K562 (cell line): Measurements from ENCODE around the gene PTPRM. TPM values are rescaled to one million over a fixed set of nuclear protein-coding genes. Genes with fewer than 3 reads are reported as not detected.

ENCODE experiments used
- ATAC-seq: fragments of 200-7000 bp; cut with Tn5 transposase; 3 replicates; pipeline ENCODE4 v1.9.1; 2020; ENCODE audit warnings: moderate library complexity
- BruUV-seq: library from RNA; stranded (reverse); fragments of 400-500 nt; replicated peaks from 2 replicates; lab custom pipeline; 2021; lab: Mats Ljungman, UMichigan
- CTCF ChIA-PET: fragments of 300-600 bp; formaldehyde crosslinking; extraction: SDS; loops from one replicate; lab custom pipeline; 2021; ENCODE audit warnings: low intra/inter-chr PET ratio; lab: Yijun Ruan, JAX
- POLR2A ChIA-PET: fragments of 300-600, 350-650 bp; sonication (Branson Sonifier 250); formaldehyde crosslinking; extraction: SDS; loops from one replicate; lab custom pipeline; 2021; ENCODE audit warnings: antibody characterized with exemption, inconsistent platforms; lab: Yijun Ruan, JAX
- DNase-seq, 4 experiments: peaks; one replicate each; pipeline versions ENCODE4 v3.0.0 to v3.0.0-alpha.2; 2011 to 2018; ENCODE audit warnings: low spot score in 3 of 4, mixed read lengths in 3 of 4; ENCODE audit errors: extremely low read depth in 1 of 4
- FAIRE-seq: peaks from 2 replicates; lab custom pipeline; 2011; peaks lifted over from hg19 to GRCh38; lab: Jason Lieb, UNC
- H2AFZ ChIP-seq: 2 replicates; pipeline ENCODE4 v1.6.0; 2011; ENCODE audit warnings: low read depth, low read length, control low read depth, inconsistent platforms
- H3K27ac ChIP-seq: fragments of 200-600 bp; 3 replicates; pipeline ENCODE4 v1.8.0; 2011; ENCODE audit warnings: low read depth, mild to moderate bottlenecking, control low read depth, inconsistent platforms, low read length, moderate library complexity, mixed read lengths; ENCODE audit errors: extremely low read depth
- H3K27me3 ChIP-seq, 2 experiments: fragments of 300-600 bp in 1 of 2; 2 replicates in 1 of 2; 3 replicates in 1 of 2; pipeline versions ENCODE4 v1.6.0 to v1.8.0; 2011; ENCODE audit warnings: inconsistent platforms in 2 of 2, low read length in 2 of 2, mild to moderate bottlenecking in 1 of 2, mixed read lengths in 1 of 2, moderate library complexity in 1 of 2; ENCODE audit not compliant: control insufficient read depth in 2 of 2, insufficient read depth in 2 of 2
- H3K36me3 ChIP-seq: fragments of 300-600 bp; 3 replicates; pipeline ENCODE4 v1.8.0; 2011; ENCODE audit warnings: mild to moderate bottlenecking, low read length, inconsistent platforms; ENCODE audit not compliant: control insufficient read depth, insufficient read depth
- H3K4me1 ChIP-seq, 2 experiments: fragments of 200-600 bp in 1 of 2; replicated peaks in 1 of 2; 2 replicates in 1 of 2; 3 replicates in 1 of 2; pipeline versions ENCODE4 v1.5.1 to v1.8.0; 2011; ENCODE audit warnings: inconsistent platforms in 2 of 2, low read length in 2 of 2, mild to moderate bottlenecking in 1 of 2, mixed read lengths in 1 of 2, moderate library complexity in 1 of 2; ENCODE audit not compliant: control insufficient read depth in 2 of 2, insufficient read depth in 2 of 2
- H3K4me2 ChIP-seq: 2 replicates; pipeline ENCODE4 v1.6.1; 2011; ENCODE audit warnings: low read length, control low read depth, inconsistent platforms, mixed read lengths; ENCODE audit not compliant: insufficient read depth
- H3K4me3 ChIP-seq: fragments of 200-600 bp; sonication (generic), shearing (Covaris generic); 2 replicates; pipeline ENCODE4 v1.5.1; 2016; ENCODE audit warnings: control low read depth, inconsistent platforms
- H3K79me2 ChIP-seq: fragments of 200-600 bp; 3 replicates; pipeline ENCODE4 v1.8.0; 2011; ENCODE audit warnings: low read length, inconsistent platforms; ENCODE audit not compliant: control insufficient read depth, insufficient read depth
- H3K9ac ChIP-seq, 2 experiments: 2 replicates each; pipeline versions ENCODE4 v1.6.0 to v1.6.1; 2011; ENCODE audit warnings: low read depth in 2 of 2, low read length in 2 of 2, control low read depth in 1 of 2, inconsistent platforms in 1 of 2, mild to moderate bottlenecking in 1 of 2, mixed read lengths in 1 of 2; ENCODE audit not compliant: insufficient read depth in 1 of 2
- H3K9me1 ChIP-seq: one replicate; pipeline ENCODE4 v1.6.0; 2011; ENCODE audit warnings: inconsistent platforms, mild to moderate bottlenecking, low read length, moderate library complexity; ENCODE audit not compliant: control insufficient read depth, insufficient read depth
- H3K9me3 ChIP-seq: replicated peaks from 2 replicates; pipeline ENCODE4 v1.5.1; 2011; ENCODE audit warnings: low read depth, low read length, inconsistent platforms; ENCODE audit not compliant: control insufficient read depth, insufficient read depth
- H4K20me1 ChIP-seq: replicated peaks from 2 replicates; pipeline ENCODE4 v1.6.1; 2011; ENCODE audit warnings: low read length, inconsistent platforms, mixed read lengths; ENCODE audit not compliant: control insufficient read depth, insufficient read depth
- CHCHD3 ChIP-seq: fragments of 250-450 bp; sonication (Bioruptor Pico); IDR thresholded peaks from 2 replicates; pipeline ENCODE4 v2.1.2; 2022; ENCODE audit warnings: mild to moderate bottlenecking
- SAFB2 ChIP-seq: fragments of 200-400 bp; formaldehyde crosslinking; IDR thresholded peaks from 2 replicates; pipeline ENCODE4 v1.6.1; 2018; ENCODE audit warnings: borderline replicate concordance, low read length, low read depth, moderate library complexity; ENCODE audit not compliant: severe bottlenecking
- SRSF9 ChIP-seq: fragments of 200-400 bp; formaldehyde crosslinking; IDR thresholded peaks from 2 replicates; pipeline ENCODE4 v1.6.1; 2017; ENCODE audit warnings: low read depth, low read length, borderline replicate concordance
- WGBS: fragments of 100-300 bp; shearing (Covaris generic); methylation state at CpG from one replicate; pipeline ENCODE4 v1.1.6; 2016; ENCODE audit warnings: low coverage, mixed read lengths; ENCODE audit not compliant: insufficient coverage; ENCODE audit errors: missing lambda C conversion rate; 5-methylcytosine and 5-hydroxymethylcytosine counted together
- in situ Hi-C: fragments of 300-500 bp; cut with MboI; formaldehyde crosslinking; loops from 4 replicates; pipeline ENCODE4 v1.15.0; 2018; ENCODE audit warnings: inconsistent platforms, mixed read lengths
- intact Hi-C: fragments of 100-400 bp; cut with micrococcal nuclease; formaldehyde crosslinking; loops from 2 replicates; pipeline ENCODE4 v1.14.2; 2022
- polyA plus RNA-seq, 8 experiments: library from polyadenylated mRNA; depleted of rRNA in 4 of 8; stranded (reverse) in 5 of 8; unstranded in 3 of 8; fragments of >200 nt; fragmentation: Nextera tagmentation in 2 of 8; fragmentation: Illumina TruSeq in 1 of 8; extraction: Ambion mirVana in 2 of 8; extraction: Trizol in 1 of 8; gene quantifications; 2 replicates each; pipeline versions ENCODE4 v1.2.1 to v1.2.3, GENCODE V29; 2011 to 2014; ENCODE audit warnings: inconsistent platforms in 1 of 8, missing spikeins in 1 of 8
- total RNA-seq, 7 experiments: library from RNA; depleted of rRNA in 6 of 7; stranded (reverse); fragments of >200 nt in 6 of 7; fragmentation: Illumina TruSeq in 2 of 7; extraction: Trizol in 2 of 7; gene quantifications; 2 replicates each; pipeline versions ENCODE4 v1.2.1 to v1.2.3, GENCODE V29; 2011 to 2021; ENCODE audit warnings: low replicate concordance in 1 of 7
- TF ChIP-seq, protein P1 (sequence below): sonication (generic); formaldehyde crosslinking; IDR thresholded peaks from 2 replicates; pipeline ENCODE4 v1.8.0; 2022; ENCODE audit warnings: mild to moderate bottlenecking, missing genetic modification reagents
- TF ChIP-seq, protein P2 (sequence below): fragments of 250-450 bp; sonication (Bioruptor Pico); IDR thresholded peaks from 2 replicates; pipeline ENCODE4 v1.4.0; 2020; ENCODE audit warnings: borderline replicate concordance

PTPRM gene
- total and polyA plus RNA-seq, 9 of the 15 experiments (the other 6 are each of a cell fraction or from before 2014, with no cell fraction given): 0.03 to 0.16 (median 0.08) TPM; not detected in 3

DNA sequence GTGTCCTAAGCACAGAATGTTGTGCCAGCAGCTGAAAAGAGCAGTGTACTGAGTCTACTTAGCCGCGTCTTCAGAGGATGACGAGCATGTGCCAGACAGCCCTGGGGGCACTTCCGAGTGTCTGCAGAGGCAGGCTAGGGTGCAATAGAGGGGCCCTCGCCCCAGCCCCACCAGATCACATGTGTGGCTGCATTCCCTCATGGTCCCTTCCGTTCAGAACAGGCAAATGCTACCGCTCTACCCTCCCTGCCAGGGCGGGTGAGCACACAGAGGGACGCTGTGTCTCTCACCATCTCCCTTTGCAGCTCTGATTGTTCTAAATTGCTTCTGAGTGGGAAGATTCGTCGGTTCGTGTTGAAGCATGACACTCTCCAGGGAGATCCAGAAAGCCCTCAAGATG lies 829.9 kb downstream of the PTPRM start:
- H3K9me1 ChIP-seq: no peaks in the 10 kb centered on the region
- H3K9ac ChIP-seq: no peak overlapping the region
- in situ Hi-C loops (no loop called here), intact Hi-C loops (no loop called here)
- BruUV-seq: no TSS peak
- H3K4me1 ChIP-seq: no peaks in the 10 kb centered on the region
- no peaks in the 10 kb centered on the region for H3K9me3 ChIP-seq
- WGBS: under 1% methylated on average over 11 of the region's 12 CpGs
- no peak overlapping the region for H3K27ac ChIP-seq
- H3K4me2 ChIP-seq: no peak overlapping the region
- 0 out of 2 replicates have a peak, but pooled peaks cover 4% of the 10 kb centered on the region for H4K20me1 ChIP-seq
- no peaks in the 10 kb centered on the region for H3K79me2 ChIP-seq
- CTCF ChIA-PET: no interaction called here
- no peak for DNase-seq
- no peak overlapping the region for H3K4me3 ChIP-seq
- TF ChIP-seq SRSF9: no peak
- TF ChIP-seq, protein P1, sequence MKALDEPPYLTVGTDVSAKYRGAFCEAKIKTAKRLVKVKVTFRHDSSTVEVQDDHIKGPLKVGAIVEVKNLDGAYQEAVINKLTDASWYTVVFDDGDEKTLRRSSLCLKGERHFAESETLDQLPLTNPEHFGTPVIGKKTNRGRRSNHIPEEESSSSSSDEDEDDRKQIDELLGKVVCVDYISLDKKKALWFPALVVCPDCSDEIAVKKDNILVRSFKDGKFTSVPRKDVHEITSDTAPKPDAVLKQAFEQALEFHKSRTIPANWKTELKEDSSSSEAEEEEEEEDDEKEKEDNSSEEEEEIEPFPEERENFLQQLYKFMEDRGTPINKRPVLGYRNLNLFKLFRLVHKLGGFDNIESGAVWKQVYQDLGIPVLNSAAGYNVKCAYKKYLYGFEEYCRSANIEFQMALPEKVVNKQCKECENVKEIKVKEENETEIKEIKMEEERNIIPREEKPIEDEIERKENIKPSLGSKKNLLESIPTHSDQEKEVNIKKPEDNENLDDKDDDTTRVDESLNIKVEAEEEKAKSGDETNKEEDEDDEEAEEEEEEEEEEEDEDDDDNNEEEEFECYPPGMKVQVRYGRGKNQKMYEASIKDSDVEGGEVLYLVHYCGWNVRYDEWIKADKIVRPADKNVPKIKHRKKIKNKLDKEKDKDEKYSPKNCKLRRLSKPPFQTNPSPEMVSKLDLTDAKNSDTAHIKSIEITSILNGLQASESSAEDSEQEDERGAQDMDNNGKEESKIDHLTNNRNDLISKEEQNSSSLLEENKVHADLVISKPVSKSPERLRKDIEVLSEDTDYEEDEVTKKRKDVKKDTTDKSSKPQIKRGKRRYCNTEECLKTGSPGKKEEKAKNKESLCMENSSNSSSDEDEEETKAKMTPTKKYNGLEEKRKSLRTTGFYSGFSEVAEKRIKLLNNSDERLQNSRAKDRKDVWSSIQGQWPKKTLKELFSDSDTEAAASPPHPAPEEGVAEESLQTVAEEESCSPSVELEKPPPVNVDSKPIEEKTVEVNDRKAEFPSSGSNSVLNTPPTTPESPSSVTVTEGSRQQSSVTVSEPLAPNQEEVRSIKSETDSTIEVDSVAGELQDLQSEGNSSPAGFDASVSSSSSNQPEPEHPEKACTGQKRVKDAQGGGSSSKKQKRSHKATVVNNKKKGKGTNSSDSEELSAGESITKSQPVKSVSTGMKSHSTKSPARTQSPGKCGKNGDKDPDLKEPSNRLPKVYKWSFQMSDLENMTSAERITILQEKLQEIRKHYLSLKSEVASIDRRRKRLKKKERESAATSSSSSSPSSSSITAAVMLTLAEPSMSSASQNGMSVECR (CRISPR knock-in tag): no peak
- no peak for TF ChIP-seq CHCHD3
- TF ChIP-seq, protein P2, sequence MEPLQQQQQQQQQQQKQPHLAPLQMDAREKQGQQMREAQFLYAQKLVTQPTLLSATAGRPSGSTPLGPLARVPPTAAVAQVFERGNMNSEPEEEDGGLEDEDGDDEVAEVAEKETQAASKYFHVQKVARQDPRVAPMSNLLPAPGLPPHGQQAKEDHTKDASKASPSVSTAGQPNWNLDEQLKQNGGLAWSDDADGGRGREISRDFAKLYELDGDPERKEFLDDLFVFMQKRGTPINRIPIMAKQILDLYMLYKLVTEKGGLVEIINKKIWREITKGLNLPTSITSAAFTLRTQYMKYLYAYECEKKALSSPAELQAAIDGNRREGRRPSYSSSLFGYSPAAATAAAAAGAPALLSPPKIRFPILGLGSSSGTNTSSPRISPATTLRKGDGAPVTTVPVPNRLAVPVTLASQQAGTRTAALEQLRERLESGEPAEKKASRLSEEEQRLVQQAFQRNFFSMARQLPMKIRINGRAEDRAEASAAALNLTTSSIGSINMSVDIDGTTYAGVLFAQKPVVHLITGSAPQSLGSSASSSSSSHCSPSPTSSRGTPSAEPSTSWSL (CRISPR knock-in tag): no peak
- TF ChIP-seq SAFB2: no peak
- TF ChIP-seq, all 486 proteins: peak for 0
- H2AFZ ChIP-seq: no peak overlapping the region
- ATAC-seq (no peak), FAIRE-seq (no peak)
- H3K36me3 ChIP-seq: no peaks in the 10 kb centered on the region
- H3K27me3 ChIP-seq: peaks cover 10 to 44% of the 10 kb centered on the region in 2 experiments; a peak in 4 of 5 replicates
- POLR2A ChIA-PET: interaction anchor here (0.6 to 1.0 kb wide), 3 partner anchors 111 to 1021 kb away, joined by 3 to 4 read pairs (median 3); no protein-coding TSS in a partner anchor
